AG10803 (cell line): ENCODE measurements around the gene KDM4C.

Experiments
- DNase-seq: peaks from one replicate; pipeline ENCODE4 v3.0.0; 2010; ENCODE audit warnings: low read depth
- H3K4me3 ChIP-seq: 2 replicates; pipeline ENCODE4 v1.5.1; 2011; ENCODE audit warnings: mild to moderate bottlenecking, low read length, control low read depth
- CTCF ChIP-seq: conservative IDR thresholded peaks from 2 replicates; pipeline ENCODE4 v1.5.1; 2011; ENCODE audit warnings: mild to moderate bottlenecking, low read length, control low read depth, inconsistent platforms

The KDM4C gene

DNA sequence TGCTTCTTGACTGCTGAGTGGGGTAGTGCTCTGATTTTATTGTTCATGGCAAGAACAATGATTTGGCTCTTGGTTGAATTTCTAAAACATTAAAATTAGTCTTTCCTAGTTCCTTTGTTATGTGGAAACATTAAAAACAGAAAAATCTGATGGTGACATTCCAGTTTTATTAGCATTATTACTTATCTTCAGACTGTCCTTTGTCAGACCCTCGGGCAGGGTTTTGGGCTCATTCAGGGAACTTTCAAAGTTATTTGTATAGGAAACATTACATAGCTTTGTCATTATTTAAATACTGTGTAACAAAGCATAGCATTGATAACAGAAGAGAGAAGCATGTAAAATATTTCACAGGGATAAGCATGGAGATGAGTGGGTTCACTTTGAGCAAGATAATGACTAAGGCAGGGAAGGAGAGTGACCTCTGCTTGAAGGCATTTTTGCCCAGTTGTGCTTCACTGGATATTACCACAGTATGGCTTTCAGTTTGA is 119.9 kb downstream of the KDM4C start:
- DNase-seq = peak; percentile 58
- no peak for TF ChIP-seq CTCF
- no peak overlapping the region for H3K4me3 ChIP-seq

- DNase-seq = no peak
These were observed 122.9 kb downstream of the KDM4C start for GRCh38 chr9:6880626-6881025.

GRCh38 chr9:6884101-6884500 is 126.3 kb downstream of the KDM4C start:
- no peak overlapping the region for H3K4me3 ChIP-seq
- no peak for DNase-seq
- no peak for TF ChIP-seq CTCF

More at GRCh38 chr9:6880626-6881025, 122.9 kb downstream of the KDM4C start:
- no peak for TF ChIP-seq CTCF
- H3K4me3 ChIP-seq = no peak overlapping the region

DNA sequence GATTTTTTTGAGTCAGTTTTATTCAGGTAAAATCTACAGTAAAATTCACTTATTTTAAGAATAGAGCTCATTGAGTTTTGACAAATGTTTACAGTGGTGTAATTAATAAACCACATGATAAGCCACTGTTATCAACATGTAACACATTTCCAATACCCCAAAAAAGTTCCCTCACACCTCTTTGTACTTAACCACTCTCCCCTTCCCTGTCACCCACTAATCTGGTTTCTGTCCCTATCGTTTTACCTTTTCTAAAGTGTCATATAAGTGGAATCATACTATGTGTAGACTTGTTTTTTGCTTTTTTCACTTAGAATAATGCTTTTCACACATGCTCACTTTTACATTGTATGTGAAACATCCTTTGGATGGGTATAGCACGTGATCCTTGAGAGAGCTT is 127.2 kb downstream of the KDM4C start:
- no peak for DNase-seq
- H3K4me3 ChIP-seq = no peak overlapping the region
- TF ChIP-seq CTCF = no peak

DNA sequence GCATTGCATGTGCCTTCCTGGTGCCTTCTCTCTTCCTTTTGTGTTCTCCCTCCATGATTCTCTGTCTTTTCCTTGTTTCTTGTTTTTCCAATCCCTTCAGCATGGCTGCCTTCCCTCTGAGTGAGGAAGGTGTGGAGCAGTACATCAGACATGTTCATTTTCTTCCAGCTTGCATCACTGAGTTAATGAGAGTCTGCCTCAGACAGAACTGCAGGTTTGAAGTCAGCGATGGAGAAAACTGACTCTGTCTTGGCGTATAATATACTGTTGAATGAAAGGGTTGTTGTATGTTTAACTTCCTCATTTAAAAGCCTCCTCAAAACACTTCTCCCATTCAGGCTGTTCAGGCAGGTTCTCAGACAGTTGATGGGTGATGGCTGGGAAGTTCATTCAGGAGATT is 129.3 kb downstream of the KDM4C start:
- TF ChIP-seq CTCF = no peak
- no peak for DNase-seq
- H3K4me3 ChIP-seq = no peak overlapping the region

DNA sequence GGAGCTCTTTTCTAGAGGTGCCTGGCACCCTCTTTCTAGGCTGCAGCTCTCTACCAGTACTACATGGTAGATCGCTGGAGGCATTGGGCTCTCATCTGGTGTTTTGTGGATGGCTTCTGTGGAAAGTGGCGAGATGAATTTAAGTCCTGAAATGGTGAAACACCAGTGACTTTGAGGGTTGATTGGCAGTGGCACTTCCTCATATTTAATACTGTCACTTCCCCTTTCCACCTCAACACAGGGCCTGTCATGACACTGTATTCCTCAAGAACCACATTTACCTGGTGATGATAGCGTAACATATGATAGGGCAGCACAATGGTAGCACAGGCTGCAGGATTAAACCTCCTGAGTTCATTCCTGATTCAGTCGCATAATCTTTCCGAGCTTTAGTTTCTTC is 132.1 kb downstream of the KDM4C start:
- no peak for DNase-seq
- no peak for TF ChIP-seq CTCF
- H3K4me3 ChIP-seq = no peak overlapping the region

- DNase-seq = no peak
- no peak overlapping the region for H3K4me3 ChIP-seq
- no peak for TF ChIP-seq CTCF
These were observed 135.8 kb downstream of the KDM4C start for GRCh38 chr9:6893350-6894131.
